NCI-H2227 (cell line): ENCODE results near the gene SAA4.
"Not testable (repeated sequence)": the region's sequence is repeated elsewhere in the genome, so short reads cannot be mapped to it uniquely, and the experiment has no call there.

Source experiments
- DNase-seq: peaks from one replicate; lab custom pipeline; 2025; ENCODE audit not compliant: unreplicated experiment; lab: John Stamatoyannopoulos, UW

The SAA4 gene

GRCh38 chr11:18236664-18237356 is at the start of gene SAA4:
TSS of gene SAA4 (minus strand) at chr11:18236802. CDS start at chr11:18235926, 876 bp downstream.
- DNase-seq, result no peak

GRCh38 chr11:18285841-18286240 is 49.2 kb upstream of the SAA4 start:
- DNase-seq, result no peak

- DNase-seq, result no peak
Measured at GRCh38 chr11:18282626-18283025, 46.0 kb upstream of the SAA4 start.

GRCh38 chr11:18280438-18281045 is 43.9 kb upstream of the SAA4 start:
- DNase-seq, result no peak

- DNase-seq, result no peak
Measured at GRCh38 chr11:18277565-18278271, 41.1 kb upstream of the SAA4 start.

GRCh38 chr11:18271206-18271605 is 34.6 kb upstream of the SAA4 start:
- no peak for DNase-seq

GRCh38 chr11:18270102-18270501 is 33.5 kb upstream of the SAA4 start:
- no peak for DNase-seq

GRCh38 chr11:18269252-18269651 is 32.6 kb upstream of the SAA4 start:
- DNase-seq, result not testable (repeated sequence)

GRCh38 chr11:18267335-18268133 is 30.9 kb upstream of the SAA4 start:
- DNase-seq, result not testable (repeated sequence)

GRCh38 chr11:18265949-18266348 is 29.3 kb upstream of the SAA4 start, which contains the start of gene SAA1:
TSS of gene SAA1 (plus strand) at chr11:18266264. CDS start at chr11:18266888, 624 bp downstream.
- DNase-seq, result no peak

- no peak for DNase-seq
Measured at GRCh38 chr11:18264677-18265555, 28.3 kb upstream of the SAA4 start.

- no peak for DNase-seq
Measured at GRCh38 chr11:18264035-18264434, 27.4 kb upstream of the SAA4 start.

GRCh38 chr11:18262681-18263350 is 26.2 kb upstream of the SAA4 start:
- DNase-seq, result not testable (repeated sequence)

- no peak for DNase-seq
Measured at GRCh38 chr11:18261721-18262120, 25.1 kb upstream of the SAA4 start.

- DNase-seq, result no peak
Measured at GRCh38 chr11:18259259-18259658, 22.7 kb upstream of the SAA4 start.

- DNase-seq, result no peak
Measured at GRCh38 chr11:18254781-18255361, 18.3 kb upstream of the SAA4 start.

- no peak for DNase-seq
Measured at GRCh38 chr11:18253778-18254338, 17.3 kb upstream of the SAA4 start.

- DNase-seq, result no peak
Measured at GRCh38 chr11:18253233-18253632, 16.6 kb upstream of the SAA4 start.

- no peak for DNase-seq
Measured at GRCh38 chr11:18248561-18248960, 12.0 kb upstream of the SAA4 start, which contains the start of gene SAA2. TSS of gene SAA2 (minus strand) at chr11:18248668. CDS start at chr11:18248011, 657 bp downstream.
